Measurements from ENCODE around the gene POLE2. TPM values are rescaled to one million over a fixed set of nuclear protein-coding genes. Genes with fewer than 3 reads are reported as not detected.
A peak's percentile ranks its signal among the peaks of the same experiment; 100 is the strongest.
"Not testable (repeated sequence)": the region's sequence is repeated elsewhere in the genome, so short reads cannot be mapped to it uniquely, and the experiment has no call there.

POLE2 gene, protein sequence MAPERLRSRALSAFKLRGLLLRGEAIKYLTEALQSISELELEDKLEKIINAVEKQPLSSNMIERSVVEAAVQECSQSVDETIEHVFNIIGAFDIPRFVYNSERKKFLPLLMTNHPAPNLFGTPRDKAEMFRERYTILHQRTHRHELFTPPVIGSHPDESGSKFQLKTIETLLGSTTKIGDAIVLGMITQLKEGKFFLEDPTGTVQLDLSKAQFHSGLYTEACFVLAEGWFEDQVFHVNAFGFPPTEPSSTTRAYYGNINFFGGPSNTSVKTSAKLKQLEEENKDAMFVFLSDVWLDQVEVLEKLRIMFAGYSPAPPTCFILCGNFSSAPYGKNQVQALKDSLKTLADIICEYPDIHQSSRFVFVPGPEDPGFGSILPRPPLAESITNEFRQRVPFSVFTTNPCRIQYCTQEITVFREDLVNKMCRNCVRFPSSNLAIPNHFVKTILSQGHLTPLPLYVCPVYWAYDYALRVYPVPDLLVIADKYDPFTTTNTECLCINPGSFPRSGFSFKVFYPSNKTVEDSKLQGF
- total RNA-seq: 10 to 100 TPM in 2 of 4 donors, 1 to 10 TPM in 2; 1.8 to 35.5 (median 14.1) TPM

- Histone ChIP-seq H3K4me1 (peaks cover 0 to 3% of the 10 kb centered on the region in 2 donors), H3K9me3 (no peaks in the 10 kb centered on the region), H3K27ac (peak within 1 kb of the TSS; percentile 83 to 86), H3K27me3 (no peaks in the 10 kb centered on the region), H3K4me3 (peak within 1 kb of the TSS; percentile 70 to 73), H3K36me3 (no peaks in the 10 kb centered on the region)
- TF ChIP-seq POLR2A (IDR thresholded peaks at IDR 0.05) (no peak), CTCF (IDR thresholded peaks at IDR 0.05) (peak in 2 of 4 experiments; percentile 5 to 18)
- intact Hi-C loops (cut with DNase I; ENCODE audit: low total_unique reads): no loop called here
- DNase-seq: peak; percentile 56 to 74
Observed at GRCh38 chr14:49687942-49688700, at the start of gene POLE2. Gene POLE2 (minus strand): TSS chr14:49688214. CDS start chr14:49688203, 11 bp downstream.

DNA sequence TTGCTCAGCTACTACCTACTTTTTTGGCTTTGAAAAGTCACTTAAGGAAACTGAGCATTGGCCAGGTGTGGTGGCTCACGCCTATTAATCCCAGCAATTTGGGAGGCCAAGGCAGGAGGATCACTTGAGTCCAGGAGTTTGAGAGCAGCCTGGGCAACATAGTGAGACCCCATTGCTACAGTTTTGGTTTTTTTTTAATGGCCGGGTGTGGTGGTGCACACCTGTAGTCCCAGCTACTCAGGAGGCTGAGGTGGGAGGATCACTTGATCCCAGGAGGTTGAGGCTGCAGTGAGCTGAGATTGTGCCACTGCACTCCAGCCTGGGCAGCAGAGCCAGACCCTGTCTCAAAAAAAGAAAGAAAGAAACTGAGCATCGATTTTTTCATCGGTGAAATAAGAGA is 47.7 kb upstream of the POLE2 start:
- H3K4me3 ChIP-seq, H3K36me3 ChIP-seq: not testable (repeated sequence)

DNA sequence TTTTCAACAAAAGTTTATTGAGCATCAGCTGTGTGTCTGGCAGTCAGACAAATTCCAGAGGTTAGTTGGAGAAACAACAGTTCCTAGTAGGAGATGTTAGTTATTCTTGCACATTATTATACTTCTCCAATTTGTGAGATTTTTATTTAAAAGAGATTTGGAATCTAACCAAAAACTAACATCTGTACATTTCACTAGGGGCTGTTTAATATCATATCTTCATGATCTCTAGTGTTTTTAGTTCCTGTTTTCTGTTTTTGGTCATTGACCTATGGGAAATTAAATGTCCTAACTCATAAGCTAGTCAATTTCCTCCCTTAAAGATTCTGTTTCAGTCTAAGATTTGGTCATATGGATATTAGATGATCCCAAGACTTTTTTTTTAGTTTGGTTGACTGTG is 45.8 kb upstream of the POLE2 start:
- no peaks in the 10 kb centered on the region for H3K36me3 ChIP-seq
- H3K27ac ChIP-seq: no peak overlapping the region
- H3K4me3 ChIP-seq: no peak overlapping the region
- no peaks in the 10 kb centered on the region for H3K27me3 ChIP-seq
- no peaks in the 10 kb centered on the region for H3K9me3 ChIP-seq
- intact Hi-C loops (cut with DNase I; ENCODE audit: low total_unique reads): no loop called here
- TF ChIP-seq CTCF (IDR thresholded peaks at IDR 0.05): no peak
- TF ChIP-seq POLR2A (IDR thresholded peaks at IDR 0.05): no peak
- H3K4me1 ChIP-seq: no peaks in the 10 kb centered on the region
- DNase-seq: no peak

More for the DNA sequence above, 47.7 kb upstream of the POLE2 start:
- H3K27ac ChIP-seq; H3K27me3 ChIP-seq; H3K9me3 ChIP-seq; intact Hi-C loops (cut with DNase I; ENCODE audit: low total_unique reads); DNase-seq; H3K4me1 ChIP-seq: not testable (repeated sequence)

DNA sequence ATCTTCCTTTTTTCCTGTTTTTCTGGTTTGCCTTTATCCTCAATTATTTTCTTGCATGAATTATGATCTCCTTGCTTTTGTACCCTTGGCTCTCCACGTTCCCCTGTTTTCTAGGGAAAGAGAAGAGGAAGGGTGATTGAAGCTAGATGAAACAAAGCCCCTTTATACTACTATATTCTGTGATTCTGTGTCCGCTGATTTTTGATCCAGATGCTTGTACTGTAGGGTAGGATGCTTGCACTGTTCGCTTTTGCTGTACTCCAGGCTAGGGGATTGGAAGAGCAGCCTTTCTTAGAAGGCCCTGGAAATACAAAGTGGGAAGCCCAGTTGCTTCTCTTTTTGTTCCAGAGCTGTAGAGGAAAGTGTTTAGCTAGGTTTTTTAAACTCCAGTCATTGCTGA is 44.9 kb upstream of the POLE2 start:
- no peak for TF ChIP-seq CTCF (IDR thresholded peaks at IDR 0.05)
- TF ChIP-seq POLR2A (IDR thresholded peaks at IDR 0.05): no peak
- no peaks in the 10 kb centered on the region for H3K4me1 ChIP-seq
- no peak for DNase-seq
- intact Hi-C loops (cut with DNase I; ENCODE audit: low total_unique reads): no loop called here
- no peaks in the 10 kb centered on the region for H3K27me3 ChIP-seq
- no peaks in the 10 kb centered on the region for H3K36me3 ChIP-seq
- no peaks in the 10 kb centered on the region for H3K9me3 ChIP-seq
- no peak overlapping the region for H3K4me3 ChIP-seq
- H3K27ac ChIP-seq: no peak overlapping the region

- Histone ChIP-seq H3K4me1 (no peaks in the 10 kb centered on the region), H3K9me3 (no peaks in the 10 kb centered on the region), H3K36me3 (no peaks in the 10 kb centered on the region), H3K4me3 (no peak overlapping the region), H3K27ac (no peak overlapping the region), H3K27me3 (no peaks in the 10 kb centered on the region)
- intact Hi-C loops (cut with DNase I; ENCODE audit: low total_unique reads): no loop called here
- DNase-seq: no peak
- TF ChIP-seq CTCF (IDR thresholded peaks at IDR 0.05): no peak
- TF ChIP-seq POLR2A (IDR thresholded peaks at IDR 0.05): no peak
Observed at GRCh38 chr14:49727171-49727570, 39.2 kb upstream of the POLE2 start.

DNA sequence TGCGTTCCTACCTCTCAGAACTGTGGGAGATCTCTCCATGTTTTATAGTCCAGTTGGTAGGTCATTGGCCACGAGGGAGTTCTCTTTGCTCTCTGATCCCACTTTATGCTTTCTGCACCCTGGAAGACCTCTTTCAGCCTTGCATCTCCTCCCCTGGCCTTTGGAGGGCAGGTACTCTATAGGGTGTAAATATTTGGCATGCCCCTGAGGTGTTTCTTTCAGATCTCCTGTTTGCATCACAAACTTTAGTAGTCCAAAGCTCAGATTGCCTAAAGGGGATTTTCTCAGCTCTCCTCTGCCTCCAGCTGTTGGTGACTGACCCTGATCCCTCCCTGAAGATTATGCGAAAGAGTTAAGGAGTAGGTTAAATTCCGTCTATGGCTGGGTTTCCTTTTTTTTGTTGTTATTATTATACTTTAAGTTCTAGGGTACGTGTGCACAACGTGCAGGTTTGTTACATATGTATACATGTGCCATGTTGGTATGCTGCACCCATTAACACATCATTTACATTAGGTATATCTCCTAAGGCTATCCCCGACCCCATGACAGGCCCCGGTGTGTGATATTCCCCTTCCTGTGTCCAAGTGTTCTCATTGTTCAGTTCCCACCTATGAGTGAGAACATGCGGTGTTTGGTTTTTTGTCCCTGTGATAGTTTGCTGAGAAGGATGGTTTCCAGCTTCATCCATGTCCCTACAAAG is 33.9 kb upstream of the POLE2 start:
- H3K4me3 ChIP-seq; H3K27ac ChIP-seq; intact Hi-C loops (cut with DNase I; ENCODE audit: low total_unique reads); DNase-seq; H3K36me3 ChIP-seq; H3K27me3 ChIP-seq; H3K4me1 ChIP-seq; H3K9me3 ChIP-seq: not testable (repeated sequence)
